ENCODE data around the gene FBXO39.

Gene FBXO39

GRCh38 chr17:6780001-6780400, 4.0 kb downstream of the FBXO39 start:
- TF ChIP-seq CTCF (IDR thresholded peaks at IDR 0.05) = no peak

- TF ChIP-seq CTCF (IDR thresholded peaks at IDR 0.05) = no peak
Measured at GRCh38 chr17:6780886-6781285, 4.9 kb downstream of the FBXO39 start.

GRCh38 chr17:6782244-6782643, 6.2 kb downstream of the FBXO39 start:
- TF ChIP-seq CTCF (IDR thresholded peaks at IDR 0.05) = no peak

GRCh38 chr17:6786618-6787017, 10.6 kb downstream of the FBXO39 start:
- no peak for TF ChIP-seq CTCF (IDR thresholded peaks at IDR 0.05)

- TF ChIP-seq CTCF (IDR thresholded peaks at IDR 0.05) = no peak
Measured at GRCh38 chr17:6787081-6787693, 11.2 kb downstream of the FBXO39 start.

GRCh38 chr17:6789146-6789545, 13.1 kb downstream of the FBXO39 start:
- TF ChIP-seq CTCF (IDR thresholded peaks at IDR 0.05) = no peak

GRCh38 chr17:6793748-6794493, 17.9 kb downstream of the FBXO39 start:
- no peak for TF ChIP-seq CTCF (IDR thresholded peaks at IDR 0.05)

Data from LNCAP (cell line).